ENCODE results near the gene EXD1. TPM values are rescaled to one million over a fixed set of nuclear protein-coding genes. Genes with fewer than 3 reads are reported as not detected.
A peak's percentile ranks its signal among the peaks of the same experiment; 100 is the strongest.

Gene EXD1
- total RNA-seq, 1 experiment from 2014 or later: not detected

DNA sequence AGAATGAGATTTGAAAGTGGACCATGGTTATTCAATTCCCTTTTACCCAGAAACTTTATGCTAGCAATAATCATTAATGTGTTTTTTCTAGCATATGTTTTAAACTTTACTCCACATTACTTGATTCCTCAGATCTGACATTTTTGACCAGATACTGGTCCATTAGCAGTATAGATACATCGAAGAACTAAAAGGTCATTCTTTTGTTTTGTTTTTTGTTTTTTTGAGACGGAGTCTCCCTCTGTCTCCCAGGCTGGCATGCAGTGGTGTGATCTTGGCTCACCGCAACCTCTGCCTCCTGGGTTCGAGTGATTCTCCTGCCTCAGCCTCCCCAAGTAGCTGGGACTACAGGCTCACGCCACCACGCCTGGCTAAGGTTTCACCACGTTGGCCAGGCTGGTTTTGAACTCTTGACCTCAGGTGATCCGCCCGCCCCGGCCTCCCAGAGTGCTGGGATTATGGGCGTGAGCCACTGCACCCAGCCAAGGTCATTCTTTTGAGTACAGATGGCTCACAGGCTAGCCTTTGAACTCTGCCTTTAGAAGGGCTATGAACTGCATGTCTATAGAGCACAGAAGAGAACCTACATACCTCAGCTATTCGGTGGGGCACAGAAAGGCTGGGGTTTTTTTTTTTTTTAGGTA is 29.1 kb upstream of the EXD1 start:
- Histone ChIP-seq H3F3A (ENCODE audit: insufficient read depth, low read depth) (peaks cover 54% of the 10 kb centered on the region), H3K4me1 (replicated peaks; ENCODE audit: insufficient read depth) (peaks cover 62% of the 10 kb centered on the region), H3K9me2 (ENCODE audit: insufficient read depth) (no peaks in the 10 kb centered on the region), H3K36me3 (ENCODE audit: low read depth) (peaks cover 26% of the 10 kb centered on the region), H2AFZ (no peak overlapping the region), H3K79me2 (ENCODE audit: low read depth) (peaks cover 16% of the 10 kb centered on the region; the same call in 1 of the 2 replicates), H4K20me1 (ENCODE audit: insufficient read depth) (no peaks in the 10 kb centered on the region), H3K4me3 (no peak overlapping the region), H3K4me2 (peak overlapping the region; percentile 70), H3K27me3 (ENCODE audit: insufficient read depth, low read depth) (no peaks in the 10 kb centered on the region), H3K27ac (peak overlapping the region; percentile 89), H3K9me3 (ENCODE audit: insufficient read depth, low read depth) (no peaks in the 10 kb centered on the region)
- TSS peak; percentile 97 for BruUV-seq (replicated peaks)
- CTCF ChIA-PET: interaction anchor here (0.6 to 0.7 kb wide), 5 partner anchors 73 to 1989 kb away, joined by 3 to 27 read pairs (median 7); no protein-coding TSS in a partner anchor
- POLR2A ChIA-PET (ENCODE audit: unreplicated experiment): interaction anchor here (0.5 to 1.2 kb wide), 4 partner anchors 10 to 401 kb away, joined by 3 to 33 read pairs (median 6); no protein-coding TSS in a partner anchor
- TF ChIP-seq, protein P1, sequence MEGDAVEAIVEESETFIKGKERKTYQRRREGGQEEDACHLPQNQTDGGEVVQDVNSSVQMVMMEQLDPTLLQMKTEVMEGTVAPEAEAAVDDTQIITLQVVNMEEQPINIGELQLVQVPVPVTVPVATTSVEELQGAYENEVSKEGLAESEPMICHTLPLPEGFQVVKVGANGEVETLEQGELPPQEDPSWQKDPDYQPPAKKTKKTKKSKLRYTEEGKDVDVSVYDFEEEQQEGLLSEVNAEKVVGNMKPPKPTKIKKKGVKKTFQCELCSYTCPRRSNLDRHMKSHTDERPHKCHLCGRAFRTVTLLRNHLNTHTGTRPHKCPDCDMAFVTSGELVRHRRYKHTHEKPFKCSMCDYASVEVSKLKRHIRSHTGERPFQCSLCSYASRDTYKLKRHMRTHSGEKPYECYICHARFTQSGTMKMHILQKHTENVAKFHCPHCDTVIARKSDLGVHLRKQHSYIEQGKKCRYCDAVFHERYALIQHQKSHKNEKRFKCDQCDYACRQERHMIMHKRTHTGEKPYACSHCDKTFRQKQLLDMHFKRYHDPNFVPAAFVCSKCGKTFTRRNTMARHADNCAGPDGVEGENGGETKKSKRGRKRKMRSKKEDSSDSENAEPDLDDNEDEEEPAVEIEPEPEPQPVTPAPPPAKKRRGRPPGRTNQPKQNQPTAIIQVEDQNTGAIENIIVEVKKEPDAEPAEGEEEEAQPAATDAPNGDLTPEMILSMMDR (conservative IDR thresholded peaks at IDR 0.05): no peak
- no peak for TF ChIP-seq EZH2 (IDR thresholded peaks at IDR 0.05; ENCODE audit: low read depth)
- intact Hi-C loops (cut with micrococcal nuclease; ENCODE audit: unreplicated experiment): no loop called here
- DNase-seq: no peak

DNA sequence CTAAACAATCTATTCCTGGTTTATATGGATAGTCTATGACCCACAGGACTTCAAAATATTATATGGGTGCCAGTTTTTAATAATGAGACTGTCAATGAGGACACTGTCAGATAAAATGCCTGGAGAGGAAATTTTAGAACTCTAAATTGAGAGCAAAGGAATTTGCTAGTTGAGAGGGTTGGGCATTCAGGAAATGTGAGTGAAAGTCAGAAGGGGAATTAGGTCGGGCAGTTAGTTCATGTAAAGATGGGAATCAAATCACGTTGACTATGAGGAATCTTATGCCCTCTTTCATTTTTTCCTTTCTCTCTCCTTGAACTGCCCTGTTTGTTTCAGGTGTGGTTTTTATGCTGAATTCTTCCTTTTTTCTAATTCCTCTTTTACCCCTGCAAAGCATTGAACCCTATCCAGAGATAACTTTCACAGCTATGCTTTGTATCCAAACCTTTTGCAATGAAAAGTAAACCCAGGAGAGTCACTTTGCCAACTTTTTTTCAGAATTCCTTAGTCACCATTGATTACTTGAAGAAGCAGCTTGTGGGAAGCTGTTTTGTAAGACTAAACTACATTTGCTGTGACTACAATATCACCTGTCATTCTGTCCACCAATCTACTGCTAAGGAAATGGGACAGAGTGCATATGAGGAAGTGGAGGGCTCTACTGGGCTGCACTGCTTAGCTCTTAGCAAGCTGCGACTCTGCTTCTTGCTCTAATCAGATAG is 28.4 kb upstream of the EXD1 start:
- Histone ChIP-seq H3K4me2 (peak overlapping the region; percentile 70), H3K79me2 (ENCODE audit: low read depth) (peaks cover 23% of the 10 kb centered on the region; the same call in 1 of the 2 replicates), H3K27ac (peak overlapping the region; percentile 89), H2AFZ (no peak overlapping the region), H3K9me3 (ENCODE audit: insufficient read depth, low read depth) (no peaks in the 10 kb centered on the region), H3K4me1 (replicated peaks; ENCODE audit: insufficient read depth) (peaks cover 62% of the 10 kb centered on the region), H3F3A (ENCODE audit: insufficient read depth, low read depth) (peaks cover 54% of the 10 kb centered on the region), H3K4me3 (peak overlapping the region; percentile 37; the same call in 1 of the 2 replicates), H3K36me3 (ENCODE audit: low read depth) (peaks cover 22% of the 10 kb centered on the region), H3K27me3 (ENCODE audit: insufficient read depth, low read depth) (no peaks in the 10 kb centered on the region), H4K20me1 (ENCODE audit: insufficient read depth) (no peaks in the 10 kb centered on the region), H3K9me2 (ENCODE audit: insufficient read depth) (no peaks in the 10 kb centered on the region)
- ChIA-PET POLR2A (ENCODE audit: unreplicated experiment) (interaction anchor here (0.5 to 1.2 kb wide), 3 partner anchors 9 to 58 kb away, joined by 3 to 33 read pairs (median 8); no protein-coding TSS in a partner anchor), CTCF (interaction anchor here (0.6 kb wide), 2 partner anchors 37 to 329 kb away, joined by 3 to 27 read pairs; no protein-coding TSS in a partner anchor)
- peak; percentile 47 to 96 for DNase-seq
- TSS peak; percentile 11 for BruUV-seq (replicated peaks)
- intact Hi-C loops (cut with micrococcal nuclease; ENCODE audit: unreplicated experiment): no loop called here
- TF ChIP-seq, protein P1 (conservative IDR thresholded peaks at IDR 0.05): no peak
- no peak for TF ChIP-seq EZH2 (IDR thresholded peaks at IDR 0.05; ENCODE audit: low read depth)

DNA sequence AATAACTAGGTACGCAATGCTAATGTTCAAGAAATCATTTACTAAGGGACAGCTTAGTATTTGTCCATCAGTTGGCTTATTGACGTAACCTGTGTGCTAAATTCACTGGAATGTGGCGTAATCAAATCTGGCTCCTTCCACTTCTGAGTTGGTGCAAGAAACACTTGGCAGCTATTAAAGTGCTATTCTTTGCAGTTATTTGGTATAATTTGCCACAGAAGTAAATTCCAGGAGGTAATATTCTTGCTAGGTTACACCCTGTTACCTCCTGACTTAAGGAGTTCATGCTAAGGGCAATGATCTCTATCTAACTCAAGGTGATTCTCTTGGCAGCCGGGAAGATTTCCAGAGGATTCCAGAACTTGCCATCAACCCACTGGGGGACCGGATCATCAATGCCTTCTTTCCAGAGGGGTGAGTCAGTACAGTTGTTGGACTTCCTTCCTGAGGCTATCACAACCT is 26.1 kb upstream of the EXD1 start:
- Histone ChIP-seq H3F3A (ENCODE audit: insufficient read depth, low read depth) (peaks cover 54% of the 10 kb centered on the region), H2AFZ (no peak overlapping the region), H3K27ac (peak overlapping the region; percentile 89), H3K4me1 (replicated peaks; ENCODE audit: insufficient read depth) (peaks cover 62% of the 10 kb centered on the region), H3K9me2 (ENCODE audit: insufficient read depth) (no peaks in the 10 kb centered on the region), H3K4me2 (peak overlapping the region; percentile 70), H3K79me2 (ENCODE audit: low read depth) (peaks cover 28% of the 10 kb centered on the region; the same call in 1 of the 2 replicates), H3K9me3 (ENCODE audit: insufficient read depth, low read depth) (no peaks in the 10 kb centered on the region), H3K27me3 (ENCODE audit: insufficient read depth, low read depth) (no peaks in the 10 kb centered on the region), H3K36me3 (ENCODE audit: low read depth) (0 out of 2 replicates have a peak, but pooled peaks cover 9% of the 10 kb centered on the region), H4K20me1 (ENCODE audit: insufficient read depth) (no peaks in the 10 kb centered on the region), H3K4me3 (no peak overlapping the region)
- peak; percentile 58 to 93 for DNase-seq
- intact Hi-C loops (cut with micrococcal nuclease; ENCODE audit: unreplicated experiment): no loop called here
- no peak for TF ChIP-seq EZH2 (IDR thresholded peaks at IDR 0.05; ENCODE audit: low read depth)
- TF ChIP-seq, protein P1 (conservative IDR thresholded peaks at IDR 0.05): no peak
- POLR2A ChIA-PET (ENCODE audit: unreplicated experiment): interaction anchor here (0.7 kb wide), 1 partner anchor 576 kb away, joined by 3 read pairs; no protein-coding TSS in a partner anchor
- no TSS peak for BruUV-seq (replicated peaks)
- CTCF ChIA-PET: no interaction called here

All from PC-9 (cell line).